ENCODE results near the gene SEZ6L. TPM values are rescaled to one million over a fixed set of nuclear protein-coding genes. Genes with fewer than 3 reads are reported as not detected.
A peak's percentile ranks its signal among the peaks of the same experiment; 100 is the strongest.

The SEZ6L gene
- total RNA-seq (2014; rRNA removed; shearing (Covaris generic)): not detected in 2 replicates

DNA sequence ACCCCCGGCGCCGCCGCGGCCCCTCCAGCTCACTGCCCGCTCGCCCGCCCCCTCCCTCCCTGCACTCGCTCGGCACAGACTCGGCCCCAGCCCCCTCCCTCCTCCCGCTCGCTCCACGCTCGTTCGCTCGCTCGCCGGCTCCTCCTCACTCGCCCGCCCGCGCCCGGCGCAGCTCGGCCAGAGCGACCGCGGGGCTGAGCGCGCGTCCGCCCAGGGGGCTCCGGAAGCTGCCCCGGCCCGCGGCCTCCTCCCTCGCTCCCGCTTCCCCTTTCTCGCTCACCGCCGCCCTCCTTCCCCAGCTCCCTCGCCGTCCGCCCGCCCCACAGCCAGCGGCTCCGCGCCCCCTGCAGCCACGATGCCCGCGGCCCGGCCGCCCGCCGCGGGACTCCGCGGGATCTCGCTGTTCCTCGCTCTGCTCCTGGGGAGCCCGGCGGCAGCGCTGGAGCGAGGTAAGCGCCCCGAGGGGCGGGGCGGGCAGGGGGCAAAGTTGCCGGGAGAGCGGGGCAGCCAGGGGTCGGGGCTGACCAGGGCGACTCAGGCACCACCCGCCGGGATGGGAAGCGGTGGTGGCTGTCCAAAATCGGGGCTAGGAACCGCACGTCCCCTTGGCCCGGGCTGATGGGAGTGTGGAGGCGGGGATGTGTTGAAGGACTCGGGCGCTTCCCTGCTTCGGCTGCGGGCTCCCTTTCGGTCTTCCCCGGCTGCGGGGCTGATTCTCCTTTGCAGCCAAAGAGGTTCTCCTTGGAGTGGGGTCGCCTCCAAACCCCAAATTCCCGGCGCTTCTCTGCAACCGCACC, at the start of gene SEZ6L:
Gene SEZ6L (plus strand): TSS at position 148 of the 797 bp plus-strand sequence. CDS start 208 bp downstream, at position 356.
- no peak for DNase-seq (ENCODE audit: low read depth)

DNA sequence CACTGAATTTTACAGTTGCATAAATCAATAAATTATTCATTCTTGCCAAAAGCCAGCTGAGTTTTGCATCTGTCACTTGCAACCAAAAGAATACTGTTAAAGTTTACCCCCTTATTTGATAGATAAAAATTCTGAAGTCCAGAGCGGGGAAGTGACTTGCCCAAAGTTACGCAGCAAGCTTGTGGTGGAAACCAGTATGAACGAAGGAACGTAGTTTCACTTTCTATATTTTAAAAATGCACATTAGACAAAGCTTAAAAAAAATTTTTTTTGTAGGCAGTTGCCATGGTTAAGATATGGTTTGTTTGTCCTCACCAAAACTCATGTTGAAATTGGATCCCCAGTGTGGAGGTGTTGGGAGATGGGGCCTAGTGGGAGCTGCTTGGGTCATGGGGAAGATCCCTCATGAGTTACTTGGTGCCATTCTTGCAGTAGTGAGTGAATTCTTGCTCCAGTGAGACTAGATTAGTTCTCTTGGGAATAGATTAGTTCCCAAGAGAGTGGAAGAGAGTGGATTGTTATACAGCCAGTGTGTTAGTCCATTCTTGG, 46.3 kb upstream of the SEZ6L start:
- DNase-seq (ENCODE audit: low read depth): peak; percentile 10

DNA sequence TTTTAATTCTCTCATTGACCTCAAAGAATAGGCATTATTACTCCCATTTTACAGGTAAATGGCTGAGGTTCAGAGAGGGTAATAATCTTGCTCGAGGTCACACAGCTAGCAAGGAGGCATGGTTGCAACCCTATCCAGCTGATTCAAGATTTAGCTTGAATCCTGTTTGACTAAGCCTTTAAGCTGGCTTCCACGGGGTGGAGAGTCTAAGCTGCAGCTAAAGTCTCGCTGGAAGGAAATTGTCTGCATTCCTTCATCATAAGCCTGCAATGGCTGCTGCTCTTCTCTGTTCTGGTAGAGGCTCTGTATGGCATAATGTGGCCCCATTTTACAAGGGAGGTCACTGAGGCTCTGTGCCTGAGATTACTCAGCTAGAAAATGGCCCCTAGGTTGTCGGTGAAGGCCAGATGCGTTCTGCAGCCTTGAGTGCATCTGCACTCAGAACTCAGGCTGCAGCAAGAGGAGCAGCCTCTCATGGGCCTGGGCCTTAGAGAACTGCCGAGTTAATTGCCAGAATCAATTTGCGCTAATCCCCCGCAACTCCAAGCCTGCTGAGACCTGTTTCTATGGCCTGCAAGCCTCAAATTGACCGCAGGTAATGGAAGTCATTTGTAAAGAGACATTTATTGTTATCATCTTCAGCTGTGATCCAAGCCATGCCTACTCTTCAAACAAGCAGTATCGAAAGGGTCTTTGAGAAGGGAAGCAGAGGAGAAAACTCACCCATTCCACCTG, 44.1 kb upstream of the SEZ6L start:
- no peak for DNase-seq (ENCODE audit: low read depth)

DNA sequence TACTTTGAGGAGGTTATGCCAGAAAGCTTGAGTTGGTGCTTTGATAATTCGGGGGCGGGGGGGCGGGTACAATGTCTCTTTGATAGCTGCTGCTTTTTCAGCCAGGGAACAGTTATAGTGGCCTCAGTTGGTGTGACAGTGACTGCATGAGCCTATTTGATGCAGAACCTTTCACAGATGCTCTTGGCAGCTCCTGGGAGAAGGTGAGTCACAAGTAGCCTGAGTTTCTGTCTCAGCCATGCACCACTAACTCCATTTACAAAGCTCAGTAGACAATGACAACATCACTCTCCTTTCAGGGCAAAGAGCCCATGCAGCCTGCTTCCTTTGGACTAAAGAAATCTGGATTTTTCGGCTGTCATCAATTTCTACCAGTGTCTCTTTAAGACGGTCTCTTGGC, 42.1 kb upstream of the SEZ6L start:
- DNase-seq (ENCODE audit: low read depth): no peak

DNA sequence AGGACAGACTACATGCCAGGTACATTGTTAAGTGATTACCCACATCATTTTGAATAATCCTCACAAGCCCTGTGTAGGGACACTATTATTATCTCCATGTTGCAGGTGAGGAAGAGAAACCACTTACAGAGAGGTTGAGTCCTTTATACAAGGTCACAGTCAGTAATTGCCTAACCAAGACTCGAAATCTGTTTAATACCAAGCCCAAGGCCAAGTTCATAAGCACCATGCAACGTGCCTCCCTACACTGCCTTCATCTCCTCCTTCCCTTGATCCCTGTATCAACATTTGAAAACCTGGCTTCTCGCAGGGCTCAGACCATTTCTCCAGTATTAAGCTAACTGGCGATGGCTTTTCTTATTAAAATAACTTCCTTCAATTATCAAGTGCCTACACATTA, 41.7 kb upstream of the SEZ6L start:
- DNase-seq (ENCODE audit: low read depth): no peak

DNA sequence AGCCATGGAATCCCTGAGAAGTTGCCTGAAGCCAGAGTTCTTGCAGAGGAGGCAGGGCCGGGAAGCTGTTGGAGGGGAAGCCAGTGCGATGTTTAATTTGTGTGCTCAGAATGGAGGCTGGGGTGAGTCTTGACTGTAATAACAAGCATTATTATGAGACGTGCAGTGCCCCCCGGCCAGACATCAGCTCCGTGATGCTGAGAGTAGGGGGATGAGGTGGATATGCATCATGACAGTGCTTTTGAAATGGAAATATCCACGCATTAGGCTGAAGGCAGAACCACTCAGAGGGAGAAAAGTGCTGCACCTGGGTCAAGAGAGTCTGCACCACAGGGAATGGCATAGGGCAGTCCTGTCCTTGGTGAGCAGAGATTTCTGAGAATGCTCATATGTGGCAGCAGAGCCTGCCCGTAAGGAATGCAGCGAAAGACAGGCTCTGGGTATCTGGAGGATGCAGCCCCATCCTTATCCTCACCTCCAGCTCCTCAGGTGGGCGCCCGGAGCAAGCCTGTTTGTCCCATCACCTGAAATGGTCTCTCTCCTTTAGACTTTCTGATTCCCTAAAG, 37.6 kb upstream of the SEZ6L start:
- no peak for DNase-seq (ENCODE audit: low read depth)

DNA sequence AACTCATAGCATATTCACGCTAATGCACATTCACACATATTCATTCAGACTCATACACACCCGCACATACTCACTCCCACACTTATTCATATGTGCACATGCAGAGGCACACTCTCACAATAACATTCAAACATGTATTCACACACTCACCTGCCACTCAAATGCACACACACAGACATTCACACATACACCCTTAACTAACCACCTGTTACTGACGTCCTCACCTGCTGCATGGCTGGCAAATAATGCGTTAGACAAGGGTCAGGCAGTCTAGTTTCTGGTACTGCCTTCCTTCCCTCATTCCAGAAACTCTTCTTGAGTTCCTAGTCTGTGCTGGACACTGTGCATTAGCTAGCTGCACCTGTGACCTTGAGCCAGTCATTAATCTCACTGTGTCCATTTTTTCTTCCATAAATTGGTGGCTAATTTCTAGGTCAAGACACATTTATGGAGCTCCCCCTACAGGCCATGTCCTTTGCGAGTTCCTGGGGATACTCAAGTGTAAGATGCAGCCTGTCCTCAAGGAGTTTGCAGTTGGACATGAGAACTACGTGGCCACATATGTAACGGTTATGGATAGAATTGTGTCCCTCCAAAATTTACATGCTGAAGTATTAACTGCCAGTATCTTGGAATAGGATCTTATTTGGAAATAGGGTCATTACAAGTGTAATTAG, 34.5 kb upstream of the SEZ6L start:
- DNase-seq (ENCODE audit: low read depth): no peak

DNA sequence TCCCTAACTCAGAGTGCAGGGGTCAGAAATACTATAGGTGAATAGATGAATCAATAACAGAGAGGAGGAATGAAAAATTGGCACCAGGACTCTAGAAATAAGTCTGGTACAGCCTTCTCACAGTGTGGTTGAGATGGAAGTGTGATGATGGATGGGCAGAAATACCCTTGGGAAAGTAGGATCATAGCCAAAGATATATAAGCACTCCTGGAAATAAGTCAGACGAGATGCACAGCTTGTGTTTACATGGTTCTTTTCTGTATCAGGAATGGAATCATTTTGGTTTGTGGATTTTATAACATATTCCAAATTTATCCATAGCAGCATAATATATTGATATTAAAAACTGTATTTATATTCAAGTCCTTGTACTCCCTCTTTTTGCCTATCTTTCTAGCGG, 33.5 kb upstream of the SEZ6L start:
- no peak for DNase-seq (ENCODE audit: low read depth)

DNA sequence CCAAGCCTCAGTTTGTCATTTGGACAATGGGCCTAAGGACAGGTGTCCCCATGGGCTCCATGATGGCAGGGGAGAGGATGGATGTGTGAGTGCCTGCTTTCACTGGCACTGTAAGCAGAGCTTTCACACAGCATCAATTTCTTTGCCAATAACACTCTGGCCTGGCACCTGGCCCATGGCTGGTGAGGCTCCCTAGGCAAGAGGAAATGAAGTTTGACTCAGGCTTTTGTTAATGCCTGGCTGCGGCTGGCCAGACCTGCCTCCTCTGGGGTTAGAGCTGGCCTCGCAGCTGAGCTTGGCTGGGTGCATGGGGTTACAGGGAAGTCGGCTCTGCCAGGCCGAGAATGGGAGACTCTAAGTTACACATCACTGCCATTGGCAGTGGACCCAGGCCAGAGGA, 30.0 kb upstream of the SEZ6L start:
- DNase-seq (ENCODE audit: low read depth): peak; percentile 11

DNA sequence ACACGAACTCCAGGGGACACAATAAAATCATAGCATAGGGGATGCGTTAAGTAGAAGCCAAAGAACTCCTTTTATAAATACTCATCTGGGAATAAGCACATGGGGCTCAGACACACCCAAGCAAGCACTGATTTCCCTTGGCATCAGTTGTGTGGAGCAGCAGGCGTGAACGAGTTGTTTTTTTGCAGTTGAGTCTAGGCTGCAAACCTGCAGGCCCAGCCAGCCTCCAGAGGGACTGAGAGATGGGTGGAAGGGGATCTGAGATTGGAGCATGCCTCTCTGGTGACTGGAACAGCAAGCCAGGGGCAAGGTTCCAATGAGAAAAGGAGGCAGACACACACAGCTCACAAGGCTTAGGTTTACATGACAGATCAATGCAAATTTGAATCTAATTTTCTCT, 27.4 kb upstream of the SEZ6L start:
- DNase-seq (ENCODE audit: low read depth): no peak

DNA sequence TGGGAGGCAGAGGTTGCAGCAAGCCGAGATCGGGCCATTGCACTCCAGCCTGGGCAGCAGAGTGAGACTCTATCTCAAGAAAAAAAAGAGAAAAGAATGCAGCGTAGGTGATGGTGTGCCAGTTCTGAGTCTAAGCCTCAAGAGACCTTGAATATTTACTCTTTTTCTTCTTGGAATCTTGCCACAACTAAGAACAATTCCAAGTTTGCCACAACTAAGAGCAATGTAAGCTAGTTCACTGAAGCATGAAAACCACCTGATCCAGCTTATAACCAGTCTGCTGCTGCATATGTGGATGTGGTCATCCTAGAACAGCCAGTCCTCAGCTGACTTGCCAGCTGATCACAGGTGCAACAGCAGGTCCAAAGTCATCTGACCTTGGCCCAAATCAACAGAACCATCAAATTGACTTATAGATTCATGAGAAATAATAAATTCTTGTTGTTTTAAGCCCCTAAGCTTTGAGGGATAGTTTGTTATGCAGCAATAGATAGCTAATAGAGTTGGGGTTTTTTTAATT, 25.4 kb upstream of the SEZ6L start:
- DNase-seq (ENCODE audit: low read depth): peak; percentile 1

DNA sequence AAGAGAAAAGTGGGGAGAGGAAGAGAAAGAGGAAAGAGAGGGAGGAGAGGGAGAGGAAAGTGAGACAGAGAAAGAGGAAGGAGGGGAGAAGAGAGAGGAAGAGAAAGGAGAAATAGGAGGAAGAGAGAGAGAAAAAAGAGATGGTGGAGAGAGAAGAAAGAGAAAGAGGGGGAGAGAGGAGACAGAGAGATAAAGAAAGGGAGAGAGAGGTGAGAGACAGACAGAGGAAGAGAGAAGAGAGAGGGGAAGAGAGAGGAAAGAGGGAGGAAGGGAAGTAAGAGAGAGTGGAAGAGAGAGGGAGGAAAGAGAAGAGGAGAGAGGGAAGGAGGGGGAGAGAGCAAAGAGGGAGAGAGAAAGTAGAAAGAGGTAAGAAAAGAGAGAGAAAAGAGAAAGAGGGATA, 9.4 kb upstream of the SEZ6L start:
- no peak for DNase-seq (ENCODE audit: low read depth)

DNA sequence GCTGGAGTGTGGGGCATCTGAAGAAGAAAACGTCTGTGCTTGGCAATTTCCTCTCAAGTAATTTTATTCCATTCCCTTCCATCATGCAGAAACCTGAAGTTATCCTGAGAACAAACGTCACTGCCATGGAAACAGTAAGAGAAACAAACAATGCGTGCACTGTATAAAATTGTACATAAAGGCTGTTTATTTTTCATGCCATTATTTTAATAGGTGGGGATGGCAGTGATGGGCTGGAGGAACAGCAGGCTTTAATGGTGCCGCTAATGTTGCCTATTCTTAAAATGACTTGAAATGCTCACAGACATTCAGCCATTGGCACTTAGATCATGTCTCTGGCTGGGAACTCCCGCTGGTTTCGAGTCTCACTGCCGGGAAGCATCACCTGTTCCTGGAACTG, 7.5 kb upstream of the SEZ6L start:
- no peak for DNase-seq (ENCODE audit: low read depth)

DNA sequence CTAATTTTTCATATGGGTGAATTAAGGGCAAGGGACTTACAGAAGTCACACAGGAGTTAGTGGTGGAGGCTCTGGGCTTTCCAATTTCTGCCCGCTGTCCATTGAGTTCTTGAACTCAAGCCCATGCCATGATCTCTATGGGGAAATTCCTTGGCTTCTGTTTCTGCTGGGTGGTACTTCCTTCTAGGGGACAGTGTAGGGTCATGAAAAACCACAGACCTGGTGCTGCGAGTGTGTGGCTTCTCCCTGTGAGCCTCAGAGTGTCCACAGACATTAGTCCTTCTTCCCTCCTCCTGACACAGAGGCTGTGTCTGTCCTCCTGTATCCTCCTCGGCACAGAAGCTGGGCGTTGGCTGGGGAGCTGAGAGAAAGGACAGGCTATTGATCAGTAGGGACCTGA, 6.3 kb upstream of the SEZ6L start:
- DNase-seq (ENCODE audit: low read depth): no peak

DNA sequence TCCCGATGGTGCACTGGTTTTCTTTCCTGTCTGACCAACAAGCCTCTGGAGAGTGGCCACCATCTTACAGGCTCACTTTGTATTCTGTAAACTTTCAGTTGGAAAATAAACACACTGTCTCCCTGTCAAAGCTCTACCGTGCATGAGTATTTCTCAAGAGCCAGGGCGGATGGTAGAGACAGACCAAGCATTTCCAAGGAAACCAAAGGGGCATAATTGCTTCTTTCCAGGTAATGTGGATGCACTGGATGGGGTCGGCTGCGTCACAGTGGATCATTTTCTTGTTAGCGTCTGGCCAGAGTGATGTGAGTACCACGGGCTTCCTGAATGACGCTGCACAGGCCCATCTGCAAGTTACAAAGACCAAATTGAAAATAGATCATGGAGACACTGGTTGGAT, 5.1 kb upstream of the SEZ6L start:
- DNase-seq (ENCODE audit: low read depth): no peak

DNA sequence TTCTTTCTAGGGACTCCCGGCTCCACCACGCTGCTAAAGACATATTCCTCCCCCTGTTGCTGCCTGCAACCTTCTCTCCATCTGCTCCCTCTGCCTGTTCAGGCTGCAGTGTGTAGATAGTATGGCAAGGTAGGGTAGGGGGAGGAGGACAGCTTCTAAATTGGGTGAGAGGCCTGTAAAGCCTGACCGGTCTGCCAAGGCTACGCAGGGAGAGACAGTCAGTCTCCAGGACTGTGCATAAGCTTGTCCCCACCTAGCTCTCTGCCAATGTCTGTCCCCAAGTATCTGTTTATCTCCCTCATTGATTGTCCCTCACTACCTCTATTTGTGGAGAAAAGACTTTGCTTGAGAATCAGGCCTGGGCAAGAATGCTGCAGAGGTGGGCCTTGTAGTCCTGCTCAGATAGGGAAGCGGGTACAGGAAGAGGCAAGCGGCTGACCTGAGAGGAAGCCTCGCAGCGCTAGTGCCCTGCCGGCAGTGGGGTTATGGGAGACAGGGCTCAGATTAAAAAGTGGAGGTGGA, 871 bp upstream of the SEZ6L start:
- DNase-seq (ENCODE audit: low read depth): no peak

DNA sequence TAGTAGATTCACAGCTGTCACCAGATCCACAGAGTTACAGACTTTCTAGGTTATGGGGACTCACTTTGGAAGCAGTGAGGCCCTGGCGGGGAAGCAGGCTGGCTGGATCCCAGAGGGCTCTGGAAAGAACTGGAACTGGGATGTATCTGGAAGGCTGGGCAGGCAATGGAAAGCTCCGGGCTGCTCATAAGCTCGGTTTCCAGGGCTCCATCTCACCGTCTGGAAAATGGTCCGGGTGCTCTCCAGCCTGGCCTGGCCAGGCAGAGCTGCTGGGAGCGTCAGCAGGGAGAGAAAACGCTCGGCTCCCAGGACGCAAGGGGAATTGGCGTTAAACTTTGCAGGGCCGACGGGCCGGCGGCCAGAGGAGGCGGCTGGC, 335 bp upstream of the SEZ6L start:
- no peak for DNase-seq (ENCODE audit: low read depth)

DNA sequence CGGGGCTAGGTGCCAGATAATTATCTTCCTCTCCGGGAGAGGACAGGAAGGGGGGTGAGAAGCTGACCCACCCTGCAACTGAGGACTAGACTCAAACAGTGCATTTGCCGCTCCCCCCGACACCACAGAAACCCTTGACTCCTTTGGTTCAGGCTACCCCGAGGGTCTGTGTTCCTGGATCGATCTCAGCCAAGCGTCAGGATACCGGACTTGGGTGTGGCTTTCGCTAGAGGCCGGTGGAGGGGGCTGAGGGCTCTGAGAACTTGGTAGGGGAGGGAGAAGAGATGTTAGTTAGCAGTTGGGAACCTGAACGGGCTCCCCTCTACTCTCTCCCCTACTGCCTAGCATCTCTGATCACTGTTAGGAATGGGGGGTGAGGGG, 840 bp downstream of the SEZ6L start:
- no peak for DNase-seq (ENCODE audit: low read depth)

DNA sequence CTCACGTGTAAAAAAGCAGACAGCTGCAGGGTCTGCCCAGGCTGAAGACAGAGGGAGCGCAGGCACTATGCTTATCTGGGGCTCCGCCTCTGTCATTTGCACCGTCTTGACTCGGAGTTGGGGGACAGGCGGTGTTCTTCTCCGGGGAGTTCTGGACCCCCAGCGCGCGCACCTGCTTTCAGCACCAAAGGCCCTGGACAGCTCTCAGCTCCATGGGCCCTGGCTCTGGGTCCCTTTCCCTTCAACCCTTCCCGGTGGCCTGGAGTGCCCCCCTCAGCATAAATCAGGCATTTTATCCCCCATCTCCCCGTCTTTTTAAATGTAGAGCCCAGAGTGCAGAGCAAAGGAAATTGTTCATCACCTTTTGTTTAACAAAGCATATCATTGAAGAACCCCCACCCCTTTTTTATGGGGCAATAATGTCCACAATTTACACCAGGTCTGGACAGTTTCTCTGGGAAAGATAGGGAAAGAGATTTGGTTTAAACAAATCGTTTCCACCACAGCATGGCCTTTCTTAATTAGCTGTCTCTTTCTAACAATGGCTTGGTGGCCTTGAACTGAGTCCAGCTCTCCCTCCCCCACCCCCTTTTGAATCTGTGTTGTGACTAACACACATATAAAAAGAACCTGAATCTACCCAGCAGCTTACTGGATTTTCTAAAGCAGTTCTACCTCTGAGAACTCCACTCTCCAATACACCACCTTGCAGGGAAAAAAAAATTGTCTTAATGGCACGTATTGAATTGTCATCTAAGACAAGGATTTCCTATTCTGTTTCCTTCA, 1.7 kb downstream of the SEZ6L start:
- no peak for DNase-seq (ENCODE audit: low read depth)

DNA sequence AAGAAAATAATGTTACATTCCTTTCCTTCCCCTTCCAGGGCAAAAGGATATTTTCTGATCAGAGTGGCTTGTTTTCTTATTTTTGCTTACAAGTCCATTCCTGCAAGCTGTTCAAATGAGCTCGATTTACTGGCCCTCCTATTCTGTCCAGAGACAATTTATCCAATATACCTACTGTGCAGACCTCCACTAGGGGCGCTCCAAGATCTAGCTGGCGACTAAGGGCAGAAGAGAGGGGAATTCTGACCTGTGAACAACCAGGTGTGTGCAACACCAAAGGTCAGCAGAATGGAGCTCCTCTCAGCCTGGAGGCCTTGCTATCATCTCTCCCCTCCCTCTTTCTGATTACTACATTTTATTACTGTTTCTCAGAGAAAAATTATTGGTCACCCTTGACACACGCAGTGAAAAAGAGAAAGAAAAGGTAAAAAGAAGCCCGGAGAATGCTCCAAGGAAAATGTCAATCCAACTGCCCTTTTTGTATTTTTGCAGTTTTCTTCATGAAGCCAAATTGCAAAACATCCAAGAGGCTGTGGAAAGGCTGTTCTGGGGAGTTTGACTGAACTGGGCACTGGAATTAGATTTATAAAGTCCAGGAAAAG, 3.2 kb downstream of the SEZ6L start:
- peak; percentile 6 for DNase-seq (ENCODE audit: low read depth)
